ENCODE results near the gene LMTK2. TPM values are rescaled to one million over a fixed set of nuclear protein-coding genes. Genes with fewer than 3 reads are reported as not detected.

LMTK2 gene
- total RNA-seq, 2 donors from 2014 or later = 37.2 to 61.2 TPM

DNA sequence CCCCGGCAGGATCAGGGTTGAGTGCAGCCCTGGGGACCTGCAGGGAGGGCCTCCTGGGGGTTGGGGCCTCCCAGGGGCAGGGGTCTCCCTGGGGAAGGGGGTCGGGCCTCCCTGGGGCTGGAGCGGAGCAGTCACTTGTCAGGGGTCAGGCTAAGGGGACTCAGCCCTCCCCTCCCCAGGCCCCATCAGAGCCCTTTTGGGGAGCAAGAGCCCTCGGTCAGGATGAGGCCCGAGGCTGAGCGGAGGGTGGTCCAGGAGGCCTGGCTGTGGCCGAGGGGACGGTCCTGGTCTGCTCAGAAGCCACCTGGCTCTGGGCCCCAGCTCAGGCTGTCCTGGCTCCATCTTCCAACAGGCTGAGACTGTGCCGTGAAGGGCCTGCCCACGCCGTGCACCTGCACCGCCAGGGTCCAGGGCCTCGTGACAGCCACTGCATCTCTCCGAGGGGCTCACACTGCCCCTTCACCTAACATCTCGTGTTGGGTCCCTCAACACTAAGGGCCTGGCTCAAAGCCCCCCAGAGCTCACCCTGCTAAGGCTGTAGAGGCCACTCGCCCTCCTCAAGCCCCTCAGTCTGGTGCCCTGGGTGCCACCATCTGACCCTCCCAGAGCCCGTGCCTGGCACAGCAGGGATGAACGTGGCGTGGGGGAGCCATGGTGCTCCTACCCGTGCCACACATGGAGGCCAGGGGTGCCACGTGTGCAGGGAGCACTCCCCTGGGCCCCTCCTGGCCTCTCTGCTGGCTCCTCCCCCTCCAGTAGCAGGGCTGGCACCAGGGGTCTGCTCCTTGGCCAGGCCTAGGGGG, 117.4 kb downstream of the LMTK2 start:
- intact Hi-C loops (cut with DNase I) = no loop called here
- DNase-seq = no peak
- Histone ChIP-seq H3K36me3 (peaks cover 3% of the 10 kb centered on the region), H3K4me1 (no peaks in the 10 kb centered on the region), H3K4me3 (no peak overlapping the region), H3K9ac (ENCODE audit: low read depth in 2 of 2, low read length in 2 of 2) (peak overlapping the region in 1 of 2 donors; percentile 2), H3K27ac (no peak overlapping the region), H3K9me3 (no peaks in the 10 kb centered on the region), H3K27me3 (no peaks in the 10 kb centered on the region)
- TF ChIP-seq, protein P1, sequence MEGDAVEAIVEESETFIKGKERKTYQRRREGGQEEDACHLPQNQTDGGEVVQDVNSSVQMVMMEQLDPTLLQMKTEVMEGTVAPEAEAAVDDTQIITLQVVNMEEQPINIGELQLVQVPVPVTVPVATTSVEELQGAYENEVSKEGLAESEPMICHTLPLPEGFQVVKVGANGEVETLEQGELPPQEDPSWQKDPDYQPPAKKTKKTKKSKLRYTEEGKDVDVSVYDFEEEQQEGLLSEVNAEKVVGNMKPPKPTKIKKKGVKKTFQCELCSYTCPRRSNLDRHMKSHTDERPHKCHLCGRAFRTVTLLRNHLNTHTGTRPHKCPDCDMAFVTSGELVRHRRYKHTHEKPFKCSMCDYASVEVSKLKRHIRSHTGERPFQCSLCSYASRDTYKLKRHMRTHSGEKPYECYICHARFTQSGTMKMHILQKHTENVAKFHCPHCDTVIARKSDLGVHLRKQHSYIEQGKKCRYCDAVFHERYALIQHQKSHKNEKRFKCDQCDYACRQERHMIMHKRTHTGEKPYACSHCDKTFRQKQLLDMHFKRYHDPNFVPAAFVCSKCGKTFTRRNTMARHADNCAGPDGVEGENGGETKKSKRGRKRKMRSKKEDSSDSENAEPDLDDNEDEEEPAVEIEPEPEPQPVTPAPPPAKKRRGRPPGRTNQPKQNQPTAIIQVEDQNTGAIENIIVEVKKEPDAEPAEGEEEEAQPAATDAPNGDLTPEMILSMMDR (IDR thresholded peaks at IDR 0.05) = no peak

DNA sequence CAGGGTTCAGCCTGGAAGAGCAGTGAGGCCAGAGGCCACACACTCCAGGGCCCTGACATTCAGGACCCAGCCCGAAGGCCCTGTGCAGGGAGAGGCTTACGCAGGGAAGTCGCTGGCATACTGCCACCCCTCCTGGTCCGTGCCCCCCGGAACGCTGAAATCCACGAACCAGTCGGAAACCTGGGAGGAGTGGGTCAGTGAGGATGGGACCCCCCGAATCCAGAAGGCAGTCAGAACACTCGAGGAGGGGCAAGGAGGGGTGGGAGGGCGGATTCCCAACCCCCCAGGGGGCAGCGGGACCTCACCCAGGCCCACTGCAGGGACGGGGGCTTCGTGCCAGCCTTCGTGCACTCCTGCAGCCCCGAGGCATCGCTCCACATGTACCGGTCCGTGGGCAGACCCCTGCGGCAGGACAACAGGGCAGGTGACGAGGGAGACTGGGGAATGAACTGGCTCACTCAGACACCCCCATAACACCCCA, 118.1 kb downstream of the LMTK2 start:
- TF ChIP-seq, protein P1 (IDR thresholded peaks at IDR 0.05) = no peak
- Histone ChIP-seq H3K4me3 (no peak overlapping the region), H3K9ac (ENCODE audit: low read depth in 2 of 2, low read length in 2 of 2) (no peak overlapping the region), H3K4me1 (no peaks in the 10 kb centered on the region), H3K9me3 (no peaks in the 10 kb centered on the region), H3K36me3 (no peaks in the 10 kb centered on the region), H3K27ac (no peak overlapping the region), H3K27me3 (no peaks in the 10 kb centered on the region)
- DNase-seq = no peak
- intact Hi-C loops (cut with DNase I) = no loop called here

DNA sequence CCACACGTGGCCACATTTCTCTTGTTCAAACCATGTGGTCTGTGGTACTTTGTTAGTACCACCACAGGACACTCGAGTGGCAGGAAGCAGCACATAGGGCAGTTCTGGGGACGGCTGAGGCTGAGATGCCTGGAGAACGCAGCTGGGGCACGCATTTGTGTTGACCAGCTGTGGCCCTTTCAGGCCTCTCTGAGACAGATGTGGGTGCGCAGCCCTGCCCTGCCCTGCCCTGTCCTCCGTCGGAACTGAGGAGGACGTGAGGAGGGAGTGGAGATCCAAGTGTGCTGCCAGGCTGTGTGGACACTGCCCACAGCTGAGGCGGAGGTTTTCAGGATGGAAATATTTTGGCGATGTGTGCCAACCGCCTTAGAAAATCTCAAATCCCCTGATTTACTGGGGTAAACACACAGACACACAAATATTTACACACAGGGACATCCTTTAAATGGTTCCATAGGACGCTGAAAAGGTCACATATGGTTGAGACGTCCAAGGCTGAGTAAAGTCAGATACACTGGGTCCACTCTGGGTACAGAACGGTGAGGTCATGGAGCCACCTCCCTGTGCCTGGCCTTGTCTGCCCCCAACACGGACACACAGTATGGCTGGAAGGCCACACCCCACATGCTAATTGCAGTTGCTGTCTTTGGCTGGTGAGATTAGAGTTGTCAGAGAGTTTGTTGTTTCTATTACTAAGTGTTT, 119.4 kb downstream of the LMTK2 start:
- TF ChIP-seq, protein P1 (IDR thresholded peaks at IDR 0.05) = no peak
- intact Hi-C loops (cut with DNase I) = no loop called here
- H3K36me3 ChIP-seq = no peaks in the 10 kb centered on the region

DNA sequence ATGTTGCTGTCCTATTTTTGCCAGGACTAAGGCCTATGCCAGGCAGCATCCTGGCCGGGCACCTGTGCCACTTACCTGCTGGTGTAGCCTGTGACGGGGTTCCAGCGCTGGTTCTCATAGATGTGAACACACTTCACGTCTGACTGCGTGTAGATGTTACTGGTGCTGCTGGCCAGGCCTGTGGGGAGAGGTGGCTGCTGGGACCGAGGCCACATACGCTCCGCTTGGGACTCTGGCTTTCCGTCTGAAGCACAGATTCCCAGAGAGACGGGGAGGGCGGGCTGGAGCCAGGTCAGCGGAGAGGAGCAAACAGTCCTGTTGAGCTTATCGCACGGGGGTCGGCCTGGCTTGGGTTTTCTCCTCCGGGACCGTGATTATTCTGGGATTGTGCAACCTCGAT, 121.3 kb downstream of the LMTK2 start:
- no peaks in the 10 kb centered on the region for H3K4me1 ChIP-seq
- no peak for DNase-seq
- H3K27ac ChIP-seq = no peak overlapping the region
- H3K9ac ChIP-seq (ENCODE audit: low read depth in 2 of 2, low read length in 2 of 2) = no peak overlapping the region
- H3K4me3 ChIP-seq = no peak overlapping the region
- no peaks in the 10 kb centered on the region for H3K9me3 ChIP-seq
- H3K36me3 ChIP-seq = no peaks in the 10 kb centered on the region
- intact Hi-C loops (cut with DNase I) = no loop called here
- no peaks in the 10 kb centered on the region for H3K27me3 ChIP-seq
- TF ChIP-seq, protein P1 (IDR thresholded peaks at IDR 0.05) = no peak

More for the DNA sequence above, 119.4 kb downstream of the LMTK2 start:
- no peak overlapping the region for H3K27ac ChIP-seq
- no peak overlapping the region for H3K4me3 ChIP-seq
- no peaks in the 10 kb centered on the region for H3K9me3 ChIP-seq
- no peak overlapping the region for H3K9ac ChIP-seq (ENCODE audit: low read depth in 2 of 2, low read length in 2 of 2)
- DNase-seq = no peak
- H3K4me1 ChIP-seq = no peaks in the 10 kb centered on the region
- no peaks in the 10 kb centered on the region for H3K27me3 ChIP-seq

- H3K36me3 ChIP-seq = no peaks in the 10 kb centered on the region
- H3K4me3 ChIP-seq = no peak overlapping the region
- H3K9ac ChIP-seq (ENCODE audit: low read depth in 2 of 2, low read length in 2 of 2) = no peak overlapping the region
- no peaks in the 10 kb centered on the region for H3K9me3 ChIP-seq
- TF ChIP-seq, protein P1 (IDR thresholded peaks at IDR 0.05) = no peak
- intact Hi-C loops (cut with DNase I) = no loop called here
- no peak overlapping the region for H3K27ac ChIP-seq
- H3K27me3 ChIP-seq = no peaks in the 10 kb centered on the region
- H3K4me1 ChIP-seq = no peaks in the 10 kb centered on the region
- no peak for DNase-seq
These were observed 122.1 kb downstream of the LMTK2 start for GRCh38 chr7:98228801-98229200.
